PC-9 (cell line): Measurements from ENCODE around the gene TMEM132C. TPM values are rescaled to one million over a fixed set of nuclear protein-coding genes. Genes with fewer than 3 reads are reported as not detected.

Source experiments
- BruUV-seq: library from RNA; stranded (reverse); fragments of 400-500 nt; replicated peaks from 2 replicates; lab custom pipeline; 2021; lab: Mats Ljungman, UMichigan
- CTCF ChIA-PET: fragments of 300-600 bp; sonication (Branson Sonifier 250); formaldehyde crosslinking; loops from one replicate; lab custom pipeline; 2022; ENCODE audit warnings: antibody characterized with exemption; lab: Charles Lee
- POLR2A ChIA-PET: fragments of 300-600 bp; sonication (Branson Sonifier 250); formaldehyde crosslinking; loops from one replicate; lab custom pipeline; 2022; ENCODE audit warnings: antibody characterized with exemption; ENCODE audit not compliant: unreplicated experiment; lab: Charles Lee
- DNase-seq, 2 experiments: peaks; one replicate each; pipeline versions ENCODE4 v3.0.0 to v3.0.0-alpha.2; 2015 to 2022; ENCODE audit warnings: mixed read lengths in 1 of 2
- H2AFZ ChIP-seq: fragments of 200-600 bp; sonication (generic); 2 replicates; pipeline ENCODE4 v1.8.1; 2017; ENCODE audit warnings: antibody characterized with exemption
- H3F3A ChIP-seq: fragments of 200-600 bp; sonication (generic); 2 replicates; pipeline ENCODE4 v1.8.1; 2017; ENCODE audit warnings: antibody characterized with exemption, mild to moderate bottlenecking, low read depth; ENCODE audit not compliant: insufficient read depth
- H3K27ac ChIP-seq: fragments of 200-600 bp; sonication (generic); 2 replicates; pipeline ENCODE4 v1.6.1; 2016; ENCODE audit warnings: mixed run types
- H3K27me3 ChIP-seq: fragments of 200-600 bp; sonication (generic); 2 replicates; pipeline ENCODE4 v1.6.1; 2016; ENCODE audit warnings: low read depth, mixed run types; ENCODE audit not compliant: insufficient read depth
- H3K36me3 ChIP-seq: fragments of 200-600 bp; sonication (generic); 2 replicates; pipeline ENCODE4 v1.6.1; 2016; ENCODE audit warnings: low read depth, mixed run types
- H3K4me1 ChIP-seq: fragments of 200-600 bp; sonication (generic); replicated peaks from 2 replicates; pipeline ENCODE4 v1.6.1; 2016; ENCODE audit warnings: mixed run types; ENCODE audit not compliant: insufficient read depth
- H3K4me2 ChIP-seq: fragments of 200-600 bp; sonication (generic); 2 replicates; pipeline ENCODE4 v1.6.1; 2017; ENCODE audit warnings: mixed run types
- H3K4me3 ChIP-seq: fragments of 200-600 bp; sonication (generic); 2 replicates; pipeline ENCODE4 v1.6.1; 2016; ENCODE audit warnings: mixed run types
- H3K79me2 ChIP-seq: fragments of 200-600 bp; sonication (generic); 2 replicates; pipeline ENCODE4 v1.6.1; 2017; ENCODE audit warnings: low read depth, mixed run types
- H3K9me2 ChIP-seq: fragments of 200-600 bp; sonication (generic); 2 replicates; pipeline ENCODE4 v1.8.1; 2017; ENCODE audit warnings: mild to moderate bottlenecking; ENCODE audit not compliant: insufficient read depth
- H3K9me3 ChIP-seq: fragments of 200-600 bp; sonication (generic); 2 replicates; pipeline ENCODE4 v1.8.1; 2016; ENCODE audit warnings: low read depth; ENCODE audit not compliant: insufficient read depth
- H4K20me1 ChIP-seq: fragments of 200-600 bp; sonication (generic); 2 replicates; pipeline ENCODE4 v1.8.1; 2017; ENCODE audit not compliant: insufficient read depth
- CTCF ChIP-seq: fragments of 200-600 bp; sonication (generic); conservative IDR thresholded peaks from 2 replicates; pipeline ENCODE4 v1.6.1; 2017; ENCODE audit warnings: mixed run types, antibody characterized with exemption, mild to moderate bottlenecking, moderate library complexity
- EZH2 ChIP-seq: fragments of 200-600 bp; sonication (generic); IDR thresholded peaks from 2 replicates; pipeline ENCODE4 v1.8.0; 2017; ENCODE audit warnings: antibody characterized with exemption, low read depth
- intact Hi-C: fragments of 100-400 bp; cut with micrococcal nuclease; formaldehyde crosslinking; loops from one replicate; pipeline ENCODE4 v1.10.0; 2022; ENCODE audit not compliant: unreplicated experiment
- total RNA-seq: library from RNA; stranded (reverse); gene quantifications from 2 replicates; pipeline ENCODE4 v1.2.3, GENCODE V29; 2021

The TMEM132C gene
- total RNA-seq, 1 experiment from 2014 or later = not detected

DNA sequence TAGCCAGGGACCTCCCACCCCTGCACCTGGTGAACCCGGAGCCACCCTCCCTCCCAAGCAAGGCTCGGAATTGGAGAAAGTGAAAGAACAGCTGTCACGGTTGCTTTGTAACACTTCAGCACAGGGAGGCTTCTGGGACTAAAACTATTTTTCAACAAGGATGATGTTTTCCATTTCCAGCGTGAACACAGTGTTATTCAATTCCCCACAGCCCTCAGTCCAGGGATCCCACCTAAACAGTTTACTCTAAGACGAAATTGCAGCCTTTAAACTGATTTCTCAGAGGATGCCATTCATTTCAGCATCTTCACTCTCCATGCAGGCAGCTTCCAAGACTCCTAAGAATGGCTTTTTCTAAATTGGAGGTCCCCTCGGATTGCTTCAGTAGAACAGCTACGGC, 327.6 kb downstream of the TMEM132C start:
- H3K9me2 ChIP-seq = no peaks in the 10 kb centered on the region
- peaks cover 18% of the 10 kb centered on the region for H3K27me3 ChIP-seq
- H3K79me2 ChIP-seq = no peaks in the 10 kb centered on the region
- ChIA-PET CTCF (no interaction called here), POLR2A (no interaction called here)
- intact Hi-C loops = no loop called here
- H3K36me3 ChIP-seq = no peaks in the 10 kb centered on the region
- H3K4me1 ChIP-seq = no peaks in the 10 kb centered on the region
- H4K20me1 ChIP-seq = no peaks in the 10 kb centered on the region
- no peak for DNase-seq
- H3K4me2 ChIP-seq = no peak overlapping the region
- H3K27ac ChIP-seq = no peak overlapping the region
- no peak overlapping the region for H2AFZ ChIP-seq
- TF ChIP-seq CTCF = no peak
- TF ChIP-seq EZH2 = no peak
- no peak overlapping the region for H3K4me3 ChIP-seq
- no peaks in the 10 kb centered on the region for H3F3A ChIP-seq
- H3K9me3 ChIP-seq = no peaks in the 10 kb centered on the region
- no TSS peak for BruUV-seq

DNA sequence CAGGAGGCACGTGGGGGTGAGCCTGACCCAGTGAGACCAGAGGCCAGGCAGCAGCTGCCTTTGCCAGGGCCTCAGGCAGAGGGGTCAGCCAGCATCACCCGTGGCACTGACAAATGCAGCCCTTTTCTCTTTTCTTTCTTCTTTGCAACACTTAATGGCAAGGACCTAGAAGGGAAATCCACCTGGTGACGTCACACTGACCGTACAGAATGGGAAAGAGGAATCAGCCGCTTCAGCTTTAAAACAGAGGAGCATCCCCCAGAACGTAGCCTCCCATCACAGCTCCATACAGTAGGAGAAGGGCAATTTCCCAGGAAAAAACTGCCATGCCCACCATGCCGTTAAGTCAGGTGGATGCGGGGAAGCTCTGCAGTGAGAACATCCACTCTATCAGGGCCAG, 328.6 kb downstream of the TMEM132C start:
- H3K4me3 ChIP-seq = no peak overlapping the region
- DNase-seq = no peak
- H3K9me2 ChIP-seq = no peaks in the 10 kb centered on the region
- no peaks in the 10 kb centered on the region for H4K20me1 ChIP-seq
- no TSS peak for BruUV-seq
- ChIA-PET POLR2A (no interaction called here), CTCF (no interaction called here)
- H3K9me3 ChIP-seq = no peaks in the 10 kb centered on the region
- H3F3A ChIP-seq = no peaks in the 10 kb centered on the region
- H3K79me2 ChIP-seq = no peaks in the 10 kb centered on the region
- H3K4me2 ChIP-seq = no peak overlapping the region
- H2AFZ ChIP-seq = no peak overlapping the region
- no peak overlapping the region for H3K27ac ChIP-seq
- no peaks in the 10 kb centered on the region for H3K4me1 ChIP-seq
- no peaks in the 10 kb centered on the region for H3K36me3 ChIP-seq
- H3K27me3 ChIP-seq = peaks cover 15% of the 10 kb centered on the region
- no peak for TF ChIP-seq CTCF
- no peak for TF ChIP-seq EZH2
- intact Hi-C loops = no loop called here

DNA sequence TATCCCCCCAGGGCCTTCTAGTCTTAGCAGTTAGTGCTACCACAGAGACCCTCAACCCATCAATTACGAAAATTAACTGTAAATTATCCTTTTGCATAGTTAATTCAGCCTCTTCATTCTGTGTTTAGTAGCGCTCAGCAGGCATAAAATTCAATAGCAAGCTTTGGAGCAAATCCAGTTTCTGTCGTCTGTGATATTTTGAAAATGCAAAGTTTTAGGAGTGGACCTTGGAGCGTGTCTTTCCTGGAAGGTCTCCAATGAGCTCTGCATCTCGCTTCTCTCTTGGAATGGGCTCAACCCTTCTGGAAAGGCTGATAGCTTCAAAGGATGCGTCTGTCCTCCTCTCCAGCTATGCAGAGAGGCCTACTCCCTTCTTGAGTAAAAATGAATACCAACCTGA, 333.9 kb downstream of the TMEM132C start:
- POLR2A ChIA-PET = no interaction called here
- H3K9me2 ChIP-seq = no peaks in the 10 kb centered on the region

More for the DNA sequence above, 333.9 kb downstream of the TMEM132C start:
- Histone ChIP-seq H4K20me1 (no peaks in the 10 kb centered on the region), H3K4me2 (no peak overlapping the region), H3K27me3 (peaks cover 8% of the 10 kb centered on the region; the same call in 1 of the 2 replicates), H3K4me3 (no peak overlapping the region), H3K9me3 (no peaks in the 10 kb centered on the region), H3K36me3 (no peaks in the 10 kb centered on the region), H3K4me1 (no peaks in the 10 kb centered on the region), H3F3A (no peaks in the 10 kb centered on the region), H3K27ac (no peak overlapping the region), H2AFZ (no peak overlapping the region), H3K79me2 (no peaks in the 10 kb centered on the region)
- no peak for TF ChIP-seq EZH2
- TF ChIP-seq CTCF = no peak
- DNase-seq = no peak
- CTCF ChIA-PET = no interaction called here
- no TSS peak for BruUV-seq
- intact Hi-C loops = no loop called here
